GM18909 (cell line): Measurements from ENCODE around the gene MYL11.
"Not testable (repeated sequence)": the region's sequence is repeated elsewhere in the genome, so short reads cannot be mapped to it uniquely, and the experiment has no call there.

Experiments used
- ATAC-seq: cut with Tn5 transposase; IDR thresholded peaks from one replicate; pipeline ENCODE4 v1.9.1; 2021; ENCODE audit warnings: mild to moderate bottlenecking; ENCODE audit not compliant: unreplicated experiment, poor library complexity

The MYL11 gene

DNA sequence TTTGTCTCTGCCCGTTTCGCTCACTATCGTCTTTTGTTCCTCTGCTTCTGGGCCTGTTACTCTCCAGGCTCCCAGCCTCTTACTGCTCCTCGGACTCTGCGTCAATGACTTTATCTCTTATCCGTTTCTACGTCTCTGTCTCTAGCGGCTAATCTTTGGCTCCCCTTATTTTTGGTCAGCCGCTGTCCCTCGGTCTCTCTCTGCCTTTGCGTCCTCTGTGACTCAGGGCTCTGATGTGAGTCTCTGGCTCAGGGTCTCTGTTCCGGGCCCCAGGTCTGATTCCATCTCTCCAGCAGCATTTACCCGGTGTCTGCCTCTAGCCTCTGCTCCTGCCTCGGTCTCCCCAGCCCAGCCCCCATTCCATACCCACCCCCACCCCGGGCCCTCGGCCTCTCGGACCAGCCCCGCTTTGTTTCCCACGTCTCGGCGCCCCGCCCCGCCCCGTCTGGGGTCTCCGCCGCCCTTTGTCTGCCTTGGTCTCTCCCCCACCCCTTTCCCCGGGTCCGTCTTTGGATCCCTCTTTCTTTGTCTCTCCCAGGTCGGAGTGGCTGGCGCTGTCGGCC, 20.1 kb downstream of the MYL11 start:
- ATAC-seq = no peak

DNA sequence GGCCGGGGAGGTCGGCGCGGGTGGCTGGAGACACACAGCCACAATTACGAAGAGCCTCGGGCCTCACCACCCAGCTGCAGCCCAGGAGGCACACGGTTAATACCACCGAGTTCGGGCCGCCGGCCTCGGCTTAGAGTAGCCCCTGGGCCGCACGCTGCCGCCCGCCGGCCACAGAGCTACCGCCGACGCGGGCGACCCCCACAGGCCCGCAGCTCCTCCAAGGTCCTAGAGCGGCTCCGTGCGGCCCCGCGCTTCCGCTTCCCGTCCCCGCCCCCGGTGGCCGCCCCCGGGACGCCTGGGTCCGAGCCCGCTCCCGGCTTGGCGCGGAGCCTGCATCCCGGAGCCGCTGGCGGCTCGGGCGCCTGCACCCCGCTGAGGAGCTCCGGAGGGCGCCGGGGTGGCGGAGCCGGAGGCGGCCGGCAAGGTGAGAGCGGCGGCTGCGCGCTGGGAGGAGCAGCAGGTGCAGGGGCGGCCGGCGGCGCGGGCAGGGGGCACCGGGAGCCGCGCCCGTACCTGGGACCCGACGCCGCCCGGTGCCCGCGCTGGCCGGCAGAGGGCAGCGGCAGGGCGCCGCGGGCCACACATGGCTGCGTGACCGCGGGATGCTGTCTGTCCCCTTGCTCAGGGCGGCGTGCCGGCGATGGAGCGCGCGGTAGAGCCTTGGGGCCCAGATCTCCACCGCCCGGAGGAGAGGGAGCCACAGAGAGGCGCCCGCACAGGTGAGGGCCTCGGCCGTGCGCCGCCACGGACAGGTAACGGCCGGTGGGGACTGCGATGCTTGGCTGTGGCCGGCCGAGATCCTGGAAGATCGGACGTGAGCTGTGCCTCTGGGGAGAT, 20.8 kb downstream of the MYL11 start, which contains the start of gene ZNF48:
TSS of gene ZNF48 (plus strand) at position 266 of the 837 bp plus-strand sequence. CDS start at position 641, 375 bp downstream.
- peak; percentile 66 for ATAC-seq

DNA sequence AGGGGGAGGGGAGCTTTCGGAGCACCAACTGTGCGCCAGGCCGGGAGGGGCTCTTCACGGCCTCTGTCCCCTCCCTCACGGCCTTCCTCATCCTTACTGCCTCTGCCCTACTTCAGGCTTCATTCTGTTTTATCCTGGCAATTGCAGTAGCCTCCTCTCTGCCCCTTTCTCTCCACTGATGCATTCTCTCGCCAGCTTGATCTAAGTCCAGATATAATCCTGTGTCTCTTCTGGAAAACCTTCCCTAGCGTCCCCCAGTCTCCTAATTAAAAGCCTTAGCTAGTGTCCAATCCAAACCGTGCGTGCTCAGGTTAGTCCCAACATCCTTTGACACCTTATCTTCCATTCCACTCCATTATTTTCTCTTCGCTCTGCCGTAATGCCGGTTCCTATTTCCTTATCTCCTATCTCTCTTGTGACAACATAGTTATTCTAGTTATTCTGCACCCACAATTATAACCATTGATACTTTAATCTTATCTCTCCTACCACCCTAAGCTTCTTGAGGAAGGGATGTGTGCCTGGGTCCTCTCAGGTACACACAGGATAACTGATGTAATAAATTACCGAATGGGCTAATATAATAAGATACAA, 21.5 kb downstream of the MYL11 start:
- no peak for ATAC-seq

DNA sequence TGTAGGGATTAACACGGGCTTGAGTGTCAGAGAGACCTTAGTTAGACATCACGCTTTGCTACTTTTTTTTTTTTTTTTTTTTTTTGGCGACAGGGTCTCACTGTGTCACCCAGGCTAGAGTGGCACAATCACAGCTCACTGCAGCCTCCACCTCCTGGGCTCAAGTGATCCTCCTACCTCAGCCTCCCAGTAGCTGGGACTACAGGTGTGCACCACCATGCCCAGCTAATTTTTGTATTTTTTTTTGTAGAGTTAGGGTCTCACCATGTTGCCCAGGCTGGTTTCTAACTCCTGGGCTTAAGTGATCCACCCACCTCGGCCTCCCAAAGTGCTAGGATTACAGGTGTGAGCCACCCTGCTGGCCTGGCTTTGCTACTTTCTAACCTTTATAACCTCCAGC, 22.0 kb downstream of the MYL11 start:
- ATAC-seq = not testable (repeated sequence)

DNA sequence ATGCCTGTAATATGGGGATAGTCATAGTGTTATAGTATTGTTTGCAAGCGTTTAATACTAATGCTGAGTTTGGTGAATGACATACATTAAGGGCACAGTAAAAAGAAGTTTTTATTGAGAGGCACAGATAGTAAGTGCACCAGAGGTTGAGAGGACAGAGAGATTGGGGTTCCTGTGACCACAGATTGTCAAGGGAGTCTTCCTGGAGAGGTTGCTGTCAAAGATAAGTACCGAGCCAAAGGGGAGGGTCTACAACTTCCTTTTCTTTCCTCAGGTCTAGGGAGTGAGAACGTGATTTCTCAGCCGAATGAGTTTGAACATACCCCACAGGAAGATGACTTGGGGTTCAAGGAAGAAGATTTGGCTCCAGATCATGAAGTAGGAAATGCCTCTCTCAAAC, 22.5 kb downstream of the MYL11 start:
- no peak for ATAC-seq

DNA sequence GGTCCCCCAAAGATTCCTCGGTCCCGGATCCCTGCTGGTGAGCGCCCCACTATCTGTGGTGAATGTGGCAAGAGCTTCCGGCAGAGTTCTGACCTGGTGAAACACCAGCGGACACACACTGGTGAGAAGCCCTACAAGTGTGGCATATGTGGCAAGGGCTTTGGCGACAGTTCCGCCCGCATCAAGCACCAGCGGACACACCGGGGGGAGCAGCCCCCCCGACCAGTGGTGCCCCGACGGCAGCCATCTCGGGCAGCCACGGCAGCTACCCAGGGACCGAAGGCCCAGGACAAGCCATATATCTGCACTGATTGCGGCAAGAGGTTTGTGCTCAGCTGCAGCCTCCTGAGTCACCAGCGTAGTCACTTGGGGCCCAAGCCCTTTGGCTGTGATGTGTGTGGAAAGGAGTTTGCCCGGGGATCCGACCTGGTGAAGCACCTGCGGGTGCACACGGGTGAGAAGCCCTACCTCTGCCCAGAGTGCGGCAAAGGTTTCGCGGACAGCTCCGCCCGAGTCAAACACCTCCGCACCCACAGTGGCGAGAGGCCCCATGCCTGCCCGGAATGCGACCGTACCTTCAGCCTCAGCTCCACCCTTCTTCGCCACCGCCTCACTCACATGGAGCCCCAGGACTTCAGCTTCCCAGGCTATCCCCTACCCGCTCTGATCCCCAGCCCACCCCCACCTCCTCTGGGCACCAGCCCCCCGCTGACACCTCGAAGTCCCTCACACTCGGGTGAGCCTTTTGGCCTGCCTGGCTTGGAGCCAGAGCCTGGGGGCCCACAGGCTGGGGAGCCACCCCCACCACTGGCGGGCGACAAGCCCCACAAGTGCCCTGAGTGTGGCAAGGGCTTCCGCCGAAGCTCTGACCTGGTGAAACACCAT, 23.4 kb downstream of the MYL11 start:
- no peak for ATAC-seq

DNA sequence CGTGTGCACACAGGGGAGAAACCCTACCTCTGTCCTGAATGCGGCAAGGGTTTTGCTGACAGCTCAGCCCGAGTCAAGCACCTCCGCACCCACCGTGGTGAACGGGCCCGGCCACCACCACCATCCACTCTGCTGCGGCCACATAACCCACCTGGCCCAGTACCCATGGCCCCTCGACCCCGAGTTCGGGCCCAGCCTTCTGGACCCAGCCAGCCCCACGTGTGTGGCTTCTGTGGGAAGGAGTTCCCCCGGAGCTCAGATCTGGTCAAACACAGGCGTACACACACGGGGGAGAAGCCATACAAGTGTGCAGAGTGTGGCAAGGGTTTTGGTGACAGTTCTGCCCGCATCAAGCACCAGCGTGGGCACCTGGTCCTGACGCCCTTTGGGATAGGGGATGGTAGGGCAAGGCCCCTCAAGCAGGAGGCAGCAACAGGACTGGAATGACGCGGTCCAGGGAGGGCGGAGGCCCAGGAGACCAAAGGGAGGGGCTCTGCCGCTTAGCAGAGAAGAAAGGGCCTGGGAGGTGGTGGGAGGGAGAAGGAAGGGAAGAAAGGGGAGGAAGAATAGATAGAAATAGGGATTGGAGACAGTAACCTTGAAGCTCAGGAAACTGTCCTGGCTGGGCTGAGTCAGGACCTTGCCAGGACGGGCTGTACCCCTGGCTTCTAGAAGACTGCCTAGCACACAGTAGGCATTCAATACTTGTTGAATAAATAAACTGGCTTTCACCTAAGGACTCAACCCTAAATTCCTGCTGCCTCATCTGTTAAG, 24.2 kb downstream of the MYL11 start:
- no peak for ATAC-seq

DNA sequence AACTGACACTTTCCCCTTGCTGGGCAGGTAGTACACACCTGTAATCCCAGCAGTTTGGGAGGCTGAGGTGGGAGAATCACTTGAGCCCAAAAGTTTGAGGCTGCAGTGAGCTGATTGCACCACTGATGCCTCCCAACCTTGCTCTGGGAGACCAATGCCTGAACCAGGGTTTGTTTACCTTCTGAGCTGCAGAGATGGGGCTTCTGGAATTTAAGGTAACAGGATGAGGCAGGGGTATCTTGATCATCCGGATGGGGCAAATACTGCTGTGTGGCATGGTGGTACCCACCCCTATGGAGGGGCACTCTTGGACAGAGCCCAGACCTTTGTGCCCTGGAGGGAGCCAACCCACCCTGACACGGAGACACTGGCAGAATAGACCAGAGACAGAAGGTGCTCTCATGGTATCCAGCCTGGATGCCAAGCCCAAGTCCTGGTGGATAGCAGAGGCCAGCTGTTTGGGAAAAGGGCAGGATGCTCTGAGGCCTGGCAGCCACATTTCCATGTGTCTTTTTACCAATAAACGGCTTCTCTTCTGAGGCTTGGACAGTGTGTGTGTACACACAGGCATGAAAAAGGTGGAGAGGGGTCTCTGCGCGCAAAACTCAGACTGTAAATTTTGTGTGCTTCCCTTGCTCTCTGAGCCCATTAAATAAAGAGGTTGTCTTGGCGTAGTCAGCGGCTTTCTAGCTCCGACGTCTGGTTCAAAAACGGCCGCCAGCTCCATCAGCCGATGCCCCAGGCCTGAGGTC, 25.0 kb downstream of the MYL11 start:
- ATAC-seq = no peak

DNA sequence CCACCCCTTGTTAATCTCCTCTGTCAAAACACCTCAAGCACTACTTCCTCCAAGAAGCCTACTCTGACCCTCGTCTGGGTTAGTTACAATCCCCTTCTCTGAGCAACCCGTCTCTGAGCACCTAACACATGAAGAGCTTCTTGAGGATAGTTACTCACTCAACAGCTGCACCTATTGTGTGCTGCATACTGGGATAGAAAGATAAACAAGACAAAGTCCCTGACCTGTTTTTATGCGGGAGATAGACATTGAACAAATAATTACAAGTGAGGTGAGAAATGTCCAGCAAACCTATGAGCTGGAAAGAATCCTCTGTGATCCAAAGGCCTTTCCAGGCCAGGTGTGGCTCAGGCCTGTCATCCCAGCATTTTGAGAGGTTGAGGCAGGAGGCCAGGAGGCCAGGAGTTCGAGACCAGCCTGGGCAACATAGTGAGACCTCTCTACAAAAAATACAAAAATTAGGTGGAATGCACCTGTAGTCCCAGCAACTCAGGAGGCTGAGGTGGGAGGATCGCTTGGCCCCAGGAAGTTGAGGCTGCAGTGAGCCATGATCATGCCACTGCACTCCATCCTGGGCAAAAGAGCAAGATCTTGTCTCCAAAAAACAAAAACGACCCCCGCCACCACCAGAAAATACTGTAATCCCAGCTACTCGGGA, 27.3 kb downstream of the MYL11 start:
- no peak for ATAC-seq

DNA sequence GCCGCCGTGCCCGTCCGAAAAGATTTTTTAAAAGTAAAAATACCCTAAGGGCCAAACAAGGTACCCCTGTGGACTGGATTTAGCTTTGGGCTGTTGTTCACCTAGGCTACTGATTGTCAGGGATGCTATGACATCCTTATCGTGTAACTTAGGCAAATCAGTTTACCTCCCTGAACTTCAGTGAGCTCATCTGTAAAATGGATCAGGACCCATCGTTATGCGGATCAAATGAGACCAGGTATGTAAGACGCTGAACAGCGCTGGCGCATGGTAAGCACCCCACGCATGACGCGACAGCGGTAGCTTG, 32.1 kb downstream of the MYL11 start:
- ATAC-seq = peak; percentile 8

DNA sequence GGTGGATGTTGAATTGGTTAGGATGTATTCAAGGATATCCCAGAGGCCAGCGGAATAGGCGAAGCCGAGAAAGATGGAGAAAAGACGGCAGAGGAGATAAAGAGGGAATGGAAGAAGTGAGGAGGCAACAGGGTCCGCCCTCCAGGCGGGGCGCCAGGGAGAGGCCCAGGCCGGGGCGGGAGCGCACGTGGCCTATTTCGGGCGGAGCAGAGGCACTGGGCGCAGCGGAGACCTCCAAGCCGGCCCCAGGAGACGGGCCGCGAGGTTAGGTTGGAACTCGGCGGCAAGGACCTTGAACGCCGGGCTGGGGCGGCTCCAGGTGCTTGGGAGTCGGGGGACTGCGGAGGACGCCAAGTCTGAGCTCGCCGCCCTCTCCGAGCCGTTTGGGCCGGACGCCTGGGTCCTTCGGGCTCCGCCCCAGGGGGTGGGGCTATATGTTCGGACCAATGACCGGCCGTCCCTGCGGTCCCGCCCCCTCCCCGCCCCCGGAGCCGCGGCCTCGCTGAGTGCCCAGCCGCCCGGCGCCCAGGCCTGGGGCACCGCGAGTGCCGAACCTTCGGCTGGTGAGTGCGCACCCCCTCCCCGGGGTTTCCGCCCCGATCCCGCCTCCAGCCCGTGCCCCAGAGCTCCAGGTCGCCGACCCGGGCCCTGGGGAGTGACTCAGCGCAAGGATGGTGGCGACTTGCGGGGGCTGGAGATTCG, 32.7 kb downstream of the MYL11 start, which contains the start of gene ZNF771:
TSS of gene ZNF771 (plus strand) at position 505 of the 702 bp plus-strand sequence. CDS start 448 bp downstream, outside the sequence.
- peak; percentile 78 for ATAC-seq

DNA sequence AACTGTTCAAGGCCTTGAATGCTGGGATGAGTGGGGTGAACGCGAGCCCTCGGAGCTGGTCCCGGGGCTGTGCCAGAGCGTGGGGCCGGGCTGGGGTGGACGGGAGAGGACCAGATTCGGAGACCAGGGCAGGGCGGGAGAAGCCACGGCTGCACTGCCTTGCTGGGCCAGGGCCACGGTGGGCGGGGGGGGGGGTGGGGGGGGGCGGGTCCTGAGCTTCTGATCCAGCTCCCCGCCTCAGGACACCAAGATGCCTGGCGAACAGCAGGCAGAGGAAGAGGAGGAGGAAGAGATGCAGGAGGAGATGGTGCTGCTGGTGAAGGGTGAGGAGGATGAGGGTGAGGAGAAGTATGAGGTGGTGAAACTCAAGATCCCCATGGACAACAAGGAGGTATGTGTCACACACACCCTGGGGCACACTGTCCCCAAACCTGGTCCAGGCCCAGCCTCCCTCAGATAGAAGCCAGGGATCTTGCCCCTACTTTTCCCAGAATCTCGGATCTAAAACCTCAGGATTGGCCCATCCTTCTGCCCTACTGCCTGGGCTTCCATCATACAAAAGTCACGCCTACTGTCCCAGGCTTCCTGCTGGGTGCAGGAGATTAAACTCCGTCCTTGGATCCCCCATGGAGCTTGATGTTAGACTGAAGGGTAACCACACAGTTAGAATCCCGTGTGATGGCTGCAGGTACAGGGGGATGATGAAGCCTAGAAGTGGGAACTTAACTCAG, 33.4 kb downstream of the MYL11 start:
- ATAC-seq = no peak

DNA sequence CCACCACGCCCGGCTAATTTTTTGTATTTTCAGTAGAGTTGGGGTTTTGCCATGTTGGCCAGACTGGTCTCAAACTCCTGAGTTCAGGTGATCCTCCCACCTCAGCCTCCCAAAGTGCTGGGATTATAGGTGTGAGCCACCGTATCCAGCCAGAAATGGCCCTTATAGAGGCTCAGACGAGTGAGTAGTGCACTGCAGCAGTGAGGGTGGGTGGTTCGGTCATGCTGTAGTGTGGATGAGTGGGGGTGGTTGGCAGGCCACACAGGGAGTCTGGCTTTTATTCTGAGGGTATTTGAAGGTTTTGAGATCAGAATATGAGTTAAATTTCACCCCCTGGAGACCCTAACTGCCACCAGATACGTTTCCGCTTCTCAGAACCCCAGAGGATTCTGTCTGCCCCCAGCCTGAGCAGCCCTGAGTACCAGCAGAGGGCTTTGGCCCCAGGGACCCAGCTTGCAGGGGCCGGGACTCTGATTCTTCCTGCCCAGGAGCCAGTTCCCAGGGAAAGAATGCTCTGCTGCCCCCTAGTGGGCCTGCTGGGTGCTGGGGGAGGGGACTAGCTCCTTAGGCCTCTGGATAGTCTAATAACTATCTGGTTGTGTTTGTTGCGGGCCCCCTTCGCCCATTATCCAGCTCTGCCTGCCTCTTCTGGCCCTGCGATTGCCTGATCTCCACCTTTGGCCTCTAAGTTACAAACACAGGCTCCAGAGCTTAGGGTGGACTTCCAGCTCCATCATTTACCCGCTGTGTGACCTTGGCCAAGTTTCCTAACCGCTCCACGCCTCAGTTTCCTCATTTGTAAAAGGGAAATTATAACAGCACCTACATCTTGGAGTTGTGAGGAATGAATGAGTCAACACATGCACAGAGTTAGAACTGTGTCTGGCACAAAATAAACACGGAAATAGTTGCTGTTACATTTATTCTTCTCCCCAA, 34.8 kb downstream of the MYL11 start:
- peak; percentile 42 for ATAC-seq

DNA sequence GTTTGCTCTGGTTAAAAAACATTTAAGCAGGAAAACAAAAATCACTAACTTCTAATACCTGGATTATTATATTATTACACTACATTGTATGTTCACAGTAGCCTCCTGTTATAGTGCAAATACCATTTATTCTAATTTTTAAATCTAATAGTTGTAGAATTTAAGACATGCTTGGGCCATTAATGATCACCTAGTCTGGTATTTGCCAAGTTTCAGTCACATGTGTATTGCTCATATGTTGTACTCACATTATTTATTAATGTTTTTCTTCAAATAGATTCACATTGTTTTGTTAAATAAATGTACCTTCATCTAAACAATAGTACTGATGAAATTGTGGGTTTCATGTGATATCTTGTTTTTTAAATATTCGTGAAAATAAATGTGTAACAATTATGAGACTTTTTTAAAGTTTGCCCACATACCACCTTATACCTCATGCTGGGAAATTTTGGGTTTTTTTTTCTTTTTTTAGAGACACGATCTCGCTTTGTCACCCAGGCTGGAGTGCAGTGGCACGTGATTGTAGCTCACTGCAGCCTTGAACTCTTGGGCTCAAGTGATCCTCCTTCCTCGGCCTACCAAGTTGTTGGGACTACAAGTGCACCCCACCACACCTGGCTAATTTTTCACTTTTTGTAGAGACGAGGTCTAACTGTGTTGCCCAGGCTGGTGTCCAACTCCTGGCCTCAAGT, 38.7 kb downstream of the MYL11 start:
- ATAC-seq = no peak

DNA sequence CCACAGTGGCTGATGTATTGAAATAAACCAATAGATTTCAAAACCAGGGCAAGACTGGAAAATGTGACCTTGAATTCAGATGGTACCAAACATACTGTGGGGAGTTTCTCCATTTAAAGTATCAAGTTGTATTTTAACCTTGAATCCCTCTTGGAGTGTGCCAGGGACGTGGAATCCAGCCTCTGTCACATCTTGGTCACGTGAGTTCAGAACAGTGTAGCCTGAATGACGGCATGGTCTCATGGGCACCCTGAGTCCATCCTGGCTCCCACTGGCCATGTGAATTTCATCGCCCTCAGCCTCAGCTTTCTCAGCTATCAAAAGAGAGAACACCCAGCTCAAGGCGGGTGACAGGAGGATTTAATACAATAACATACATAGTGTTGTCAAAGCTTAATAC, 39.6 kb downstream of the MYL11 start:
- ATAC-seq = no peak
